HEK293T (cell line): Measurements from ENCODE around the gene HOXB4.

Source experiments
- CTCF ChIA-PET: fragments of 350-600 bp; formaldehyde crosslinking; extraction: SDS; loops from one replicate; lab custom pipeline; 2021; ENCODE audit warnings: antibody characterized with exemption, inconsistent platforms; lab: Yijun Ruan, JAX
- POLR2A ChIA-PET: fragments of 350-600 bp; formaldehyde crosslinking; extraction: SDS; loops from one replicate; lab custom pipeline; 2020; ENCODE audit warnings: antibody characterized with exemption, inconsistent platforms; lab: Yijun Ruan, JAX
- DNase-seq: peaks from one replicate; pipeline ENCODE4 v3.0.0; 2012; ENCODE audit warnings: mixed read lengths; ENCODE audit errors: extremely low spot score
- ARNT ChIP-seq: fragments of 450-650 bp; IDR thresholded peaks from 2 replicates; pipeline ENCODE4 v1.6.1; 2017; ENCODE audit warnings: mild to moderate bottlenecking
- BHLHE40 ChIP-seq: fragments of 450-650 bp; IDR thresholded peaks from 2 replicates; pipeline ENCODE4 v1.6.1; 2016; ENCODE audit warnings: mild to moderate bottlenecking, moderate library complexity, borderline replicate concordance
- CTBP1 ChIP-seq: fragments of 450-650 bp; IDR thresholded peaks from 2 replicates; pipeline ENCODE4 v1.6.1; 2016; ENCODE audit warnings: borderline replicate concordance
- ELF4 ChIP-seq: fragments of 450-650 bp; IDR thresholded peaks from 2 replicates; pipeline ENCODE4 v1.6.1; 2017; ENCODE audit warnings: antibody characterized with exemption
- FOXA1 ChIP-seq: fragments of 450-650 bp; IDR thresholded peaks from 2 replicates; pipeline ENCODE4 v1.6.1; 2016; ENCODE audit warnings: mild to moderate bottlenecking
- FOXK2 ChIP-seq: fragments of 450-650 bp; IDR thresholded peaks from 2 replicates; pipeline ENCODE4 v1.6.1; 2016; ENCODE audit warnings: mild to moderate bottlenecking
- FOXM1 ChIP-seq: fragments of 450-650 bp; IDR thresholded peaks from 2 replicates; pipeline ENCODE4 v1.6.1; 2017; ENCODE audit warnings: mild to moderate bottlenecking, borderline replicate concordance
- HDGF ChIP-seq: fragments of 450-650 bp; IDR thresholded peaks from 2 replicates; pipeline ENCODE4 v1.6.1; 2017; ENCODE audit warnings: antibody characterized with exemption, borderline replicate concordance
- L3MBTL2 ChIP-seq: fragments of 450-650 bp; conservative IDR thresholded peaks from 2 replicates; pipeline ENCODE4 v1.6.1; 2016; ENCODE audit warnings: mild to moderate bottlenecking
- LEF1 ChIP-seq: fragments of 450-650 bp; IDR thresholded peaks from 2 replicates; pipeline ENCODE4 v1.6.1; 2017; ENCODE audit warnings: mild to moderate bottlenecking, borderline replicate concordance
- NFRKB ChIP-seq: fragments of 450-650 bp; IDR thresholded peaks from 2 replicates; pipeline ENCODE4 v1.6.1; 2016; ENCODE audit warnings: mild to moderate bottlenecking, moderate library complexity
- PKNOX1 ChIP-seq: fragments of 450-650 bp; IDR thresholded peaks from 2 replicates; pipeline ENCODE4 v1.6.1; 2016
- SP1 ChIP-seq: fragments of 450-650 bp; IDR thresholded peaks from 2 replicates; pipeline ENCODE4 v1.6.1; 2017
- SUZ12 ChIP-seq: fragments of 450-650 bp; IDR thresholded peaks from 2 replicates; pipeline ENCODE4 v1.6.1; 2016; ENCODE audit warnings: mild to moderate bottlenecking
- TARDBP ChIP-seq: fragments of 450-650 bp; IDR thresholded peaks from 2 replicates; pipeline ENCODE4 v1.6.1; 2016
- ZNF384 ChIP-seq: fragments of 450-650 bp; IDR thresholded peaks from 2 replicates; pipeline ENCODE4 v1.6.1; 2016

HOXB4 gene

GRCh38 chr17:48612854-48613691 is 34.9 kb upstream of the HOXB4 start:
- POLR2A ChIA-PET, result interaction anchor here (0.9 to 1.7 kb wide), 4 partner anchors 9 to 30 kb away, joined by 3 to 10 read pairs (median 4); partner anchors contain the start of gene HOXB9
- CTCF ChIA-PET, result interaction anchor here (0.8 to 2.1 kb wide), 6 partner anchors 13 to 457 kb away, joined by 3 to 8 read pairs (median 3); partner anchors contain the start of gene HOXB9
- no peak for DNase-seq

GRCh38 chr17:48612456-48612853 is 34.3 kb upstream of the HOXB4 start:
- POLR2A ChIA-PET, result interaction anchor here (0.9 to 1.1 kb wide), 3 partner anchors 10 to 30 kb away, joined by 3 to 4 read pairs (median 3); no protein-coding TSS in a partner anchor
- CTCF ChIA-PET, result interaction anchor here (0.8 to 2.1 kb wide), 5 partner anchors 13 to 276 kb away, joined by 3 to 8 read pairs (median 3); partner anchors contain the start of gene HOXB9
- no peak for DNase-seq
- TF ChIP-seq FOXA1 (no peak), SUZ12 (no peak), CTBP1 (peak; percentile 71), L3MBTL2 (no peak), SP1 (no peak), NFRKB (0 out of 2 replicates have a peak, but pooled peaks have one; percentile 12), TARDBP (no peak), ARNT (no peak), BHLHE40 (no peak), FOXM1 (no peak), ZNF384 (no peak), LEF1 (no peak), PKNOX1 (peak; percentile 85), ELF4 (no peak), HDGF (no peak), FOXK2 (no peak)

More at GRCh38 chr17:48612854-48613691, 34.9 kb upstream of the HOXB4 start:
- TF ChIP-seq FOXA1 (no peak), BHLHE40 (no peak)

- ChIA-PET CTCF (no interaction called here), POLR2A (no interaction called here)
- DNase-seq, result no peak
- TF ChIP-seq HDGF (peak; percentile 76; the same call in 1 of the 2 replicates), L3MBTL2 (peak; percentile 55; the same call in 1 of the 2 replicates), PKNOX1 (no peak), FOXM1 (0 out of 2 replicates have a peak, but pooled peaks have one; percentile 4)
Measured at GRCh38 chr17:48611681-48612455, 33.7 kb upstream of the HOXB4 start.

- DNase-seq, result no peak
- ChIA-PET CTCF (no interaction called here), POLR2A (no interaction called here)
- TF ChIP-seq FOXK2, result no peak
- no peak for TF ChIP-seq ZNF384
- no peak for TF ChIP-seq SP1
- no peak for TF ChIP-seq L3MBTL2
- TF ChIP-seq FOXA1, result no peak
- TF ChIP-seq FOXM1, result no peak
- TF ChIP-seq CTBP1, result no peak
- no peak for TF ChIP-seq HDGF
- no peak for TF ChIP-seq ELF4
- TF ChIP-seq TARDBP, result no peak
- TF ChIP-seq LEF1, result no peak
- TF ChIP-seq BHLHE40, result no peak
- no peak for TF ChIP-seq ARNT
- no peak for TF ChIP-seq NFRKB
- TF ChIP-seq PKNOX1, result no peak
- no peak for TF ChIP-seq SUZ12
Measured at GRCh38 chr17:48611213-48611612, 33.1 kb upstream of the HOXB4 start.

GRCh38 chr17:48610282-48611211 is 32.4 kb upstream of the HOXB4 start, which contains the start of gene HOXB7:
Gene HOXB7, minus strand, starts transcription at chr17:48611017. Its CDS starts 99 bp downstream, at chr17:48610918.
- CTCF ChIA-PET, result interaction anchor here (0.6 to 0.7 kb wide), 4 partner anchors 17 to 349 kb away, joined by 3 to 4 read pairs (median 3); partner anchors contain the start of gene HOXB5
- no peak for DNase-seq
- TF ChIP-seq NFRKB (no peak), SP1 (no peak), FOXK2 (no peak), TARDBP (no peak), L3MBTL2 (peak; percentile 66), CTBP1 (peak; percentile 63; the same call in 1 of the 2 replicates), PKNOX1 (peak; percentile 88), HDGF (no peak)
- POLR2A ChIA-PET, result interaction anchor here (1.0 to 2.9 kb wide), 7 partner anchors 10 to 37 kb away, joined by 3 to 23 read pairs (median 7); partner anchors contain the start of genes HOXB3 and HOXB9
